Measurements from ENCODE around the gene IMP4. TPM values are rescaled to one million over a fixed set of nuclear protein-coding genes. Genes with fewer than 3 reads are reported as not detected.

IMP4 gene
- total RNA-seq, 1 experiment from 2014 or later: 121 TPM

GRCh38 chr2:130382313-130382917 is 39.7 kb downstream of the IMP4 start:
- intact Hi-C loops (cut with micrococcal nuclease): no loop called here
- ChIA-PET RAD21 (ENCODE audit: low non-redundant PET in 1 of 2, low total read pairs in 2 of 2, uncharacterized antibody in 2 of 2, unreplicated experiment in 2 of 2) (no interaction called here), POLR2A (no interaction called here), CTCF (no interaction called here)
- ATAC-seq (no peak), DNase-seq (ENCODE audit: low read depth, low spot score) (no peak)
- no peak overlapping the region for H3K27ac ChIP-seq (ENCODE audit: low read depth, low read length)
- H3K4me1 ChIP-seq (ENCODE audit: control insufficient read depth in 1 of 2, insufficient read depth in 2 of 2, low read length in 2 of 2): no peaks in the 10 kb centered on the region
- no peaks in the 10 kb centered on the region for H3K9me3 ChIP-seq (ENCODE audit: control insufficient read depth in 1 of 2, insufficient read depth in 1 of 2, low read depth in 1 of 2, low read length in 2 of 2)
- no peak overlapping the region for H3K9ac ChIP-seq (ENCODE audit: low read length)
- TF ChIP-seq RAD21 (IDR thresholded peaks at IDR 0.05; ENCODE audit: low read depth): no peak
- no peak for TF ChIP-seq SP1 (IDR thresholded peaks at IDR 0.05; ENCODE audit: low read depth)
- no peak for TF ChIP-seq EZH2phosphoT487 (IDR thresholded peaks at IDR 0.05; ENCODE audit: borderline replicate concordance)
- no peak for TF ChIP-seq JUND (IDR thresholded peaks at IDR 0.05)
- no peak for TF ChIP-seq CEBPB (IDR thresholded peaks at IDR 0.05; ENCODE audit: low read depth)
- no peak overlapping the region for H2AFZ ChIP-seq (ENCODE audit: low read depth, low read length, poor library complexity, severe bottlenecking)
- H3K9me2 ChIP-seq (ENCODE audit: insufficient read depth): no peaks in the 10 kb centered on the region
- no TSS peak for BruUV-seq (replicated peaks)
- no peaks in the 10 kb centered on the region for H3K79me2 ChIP-seq (ENCODE audit: insufficient read depth, low read length)
- H3K4me2 ChIP-seq (ENCODE audit: low read length): no peak overlapping the region
- H3K27me3 ChIP-seq (ENCODE audit: insufficient read depth, low read length): no peaks in the 10 kb centered on the region
- H4K20me1 ChIP-seq (ENCODE audit: insufficient read depth): no peaks in the 10 kb centered on the region
- H3K4me3 ChIP-seq (replicated peaks in 1 of 2; ENCODE audit: low read depth in 1 of 2, low read length in 2 of 2): no peak overlapping the region
- no peaks in the 10 kb centered on the region for H3K36me3 ChIP-seq (ENCODE audit: control insufficient read depth in 1 of 2, insufficient read depth in 2 of 2, low read length in 2 of 2)

DNA sequence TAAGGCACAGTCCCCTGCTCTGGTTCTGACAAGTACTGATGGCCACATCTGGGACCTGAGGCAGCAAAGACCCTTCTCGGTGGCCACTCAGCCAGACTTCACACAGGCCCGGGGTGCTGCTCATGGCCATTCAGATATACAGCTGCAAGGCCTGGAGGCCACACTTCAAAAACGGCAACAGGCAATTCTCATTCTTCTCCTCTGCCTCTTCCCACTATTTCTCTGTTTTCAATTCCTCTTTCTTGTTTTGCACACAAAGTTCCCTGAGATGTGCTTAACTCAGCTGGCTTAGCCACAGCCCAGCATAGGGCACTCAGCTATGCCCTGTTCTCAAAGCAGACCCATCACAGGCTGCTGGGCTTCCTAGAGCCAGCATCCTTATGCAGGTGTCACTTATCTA is 43.0 kb downstream of the IMP4 start:
- H3K79me2 ChIP-seq (ENCODE audit: insufficient read depth, low read length): no peaks in the 10 kb centered on the region
- CTCF ChIA-PET: no interaction called here
- RAD21 ChIA-PET (ENCODE audit: low non-redundant PET in 1 of 2, low total read pairs in 2 of 2, uncharacterized antibody in 2 of 2, unreplicated experiment in 2 of 2): no interaction called here
- H3K36me3 ChIP-seq (ENCODE audit: control insufficient read depth in 1 of 2, insufficient read depth in 2 of 2, low read length in 2 of 2): no peaks in the 10 kb centered on the region
- no peak overlapping the region for H3K4me2 ChIP-seq (ENCODE audit: low read length)
- H3K9me2 ChIP-seq (ENCODE audit: insufficient read depth): no peaks in the 10 kb centered on the region
- intact Hi-C loops (cut with micrococcal nuclease): no loop called here
- DNase-seq (ENCODE audit: low read depth, low spot score) (no peak), ATAC-seq (no peak)
- no peak overlapping the region for H3K9ac ChIP-seq (ENCODE audit: low read length)
- H4K20me1 ChIP-seq (ENCODE audit: insufficient read depth): no peaks in the 10 kb centered on the region
- POLR2A ChIA-PET: no interaction called here
- H3K4me1 ChIP-seq (ENCODE audit: control insufficient read depth in 1 of 2, insufficient read depth in 2 of 2, low read length in 2 of 2): peaks cover 0 to 3% of the 10 kb centered on the region in 2 experiments; a peak in 1 of 4 replicates
- no peak overlapping the region for H3K4me3 ChIP-seq (replicated peaks in 1 of 2; ENCODE audit: low read depth in 1 of 2, low read length in 2 of 2)
- no TSS peak for BruUV-seq (replicated peaks)
- H2AFZ ChIP-seq (ENCODE audit: low read depth, low read length, poor library complexity, severe bottlenecking): no peak overlapping the region
- no peaks in the 10 kb centered on the region for H3K9me3 ChIP-seq (ENCODE audit: control insufficient read depth in 1 of 2, insufficient read depth in 1 of 2, low read depth in 1 of 2, low read length in 2 of 2)
- H3K27me3 ChIP-seq (ENCODE audit: insufficient read depth, low read length): no peaks in the 10 kb centered on the region
- no peak overlapping the region for H3K27ac ChIP-seq (ENCODE audit: low read depth, low read length)
- TF ChIP-seq ELF1 (IDR thresholded peaks at IDR 0.05; ENCODE audit: borderline replicate concordance, low read depth) (no peak), ZFX (IDR thresholded peaks at IDR 0.05) (no peak), EZH2phosphoT487 (IDR thresholded peaks at IDR 0.05; ENCODE audit: borderline replicate concordance) (no peak), JUND (IDR thresholded peaks at IDR 0.05) (no peak), ZNF274 (IDR thresholded peaks at IDR 0.05; ENCODE audit: low read depth, low read length) (no peak), REST (IDR thresholded peaks at IDR 0.05; ENCODE audit: low read depth) (no peak), ZBTB33 (IDR thresholded peaks at IDR 0.05; ENCODE audit: extremely low read depth, insufficient replicate concordance, low read length) (no peak), POLR2AphosphoS5 (IDR thresholded peaks at IDR 0.05; ENCODE audit: low read depth, low read length) (no peak), TCF7L2 (IDR thresholded peaks at IDR 0.05; ENCODE audit: borderline replicate concordance, extremely low read depth, insufficient read depth, insufficient read length) (no peak), CEBPB (IDR thresholded peaks at IDR 0.05; ENCODE audit: low read depth) (no peak), RAD21 (IDR thresholded peaks at IDR 0.05; ENCODE audit: low read depth) (no peak)

Data from HCT116 (cell line).